ENCODE data around the gene SURF4. TPM values are rescaled to one million over a fixed set of nuclear protein-coding genes. Genes with fewer than 3 reads are reported as not detected.
"Not testable (repeated sequence)": the region's sequence is repeated elsewhere in the genome, so short reads cannot be mapped to it uniquely, and the experiment has no call there.

The SURF4 gene
- total and polyA plus RNA-seq, 2 donors (not counting 3 experiments of a cell fraction or from before 2014, with no cell fraction given) = 216 to 358 TPM

GRCh38 chr9:133335924-133336811 lies 39.7 kb downstream of the SURF4 start, which contains the start of gene SURF6:
SURF6 (minus strand) TSS chr9:133336188; CDS start chr9:133336132, 56 bp downstream.
- H3K4me2 ChIP-seq (ENCODE audit: insufficient read depth, low read length) = peak within 1 kb of the TSS; percentile 86
- BruUV-seq (replicated peaks) = TSS peak; percentile 74
- H3K27ac ChIP-seq (ENCODE audit: insufficient read depth, low read depth, low read length) = peak within 1 kb of the TSS; percentile 44
- peaks cover 7% of the 10 kb centered on the region for H3K4me1 ChIP-seq (ENCODE audit: control insufficient read depth, extremely low read depth, insufficient read depth, low read length)
- H3K9me3 ChIP-seq (replicated peaks; ENCODE audit: control insufficient read depth, insufficient read depth, low read length) = no peaks in the 10 kb centered on the region
- peak; percentile 82 for FAIRE-seq
- peak within 1 kb of the TSS; percentile 95 for H2AFZ ChIP-seq (ENCODE audit: low read depth, low read length)
- H3K36me3 ChIP-seq (ENCODE audit: control insufficient read depth in 2 of 2, extremely low read depth in 1 of 2, insufficient read depth in 2 of 2, low read length in 2 of 2) = peaks cover 7 to 50% of the 10 kb centered on the region in 2 experiments
- TF ChIP-seq POLR2AphosphoS5 (IDR thresholded peaks at IDR 0.05; ENCODE audit: insufficient read depth, low read depth, low read length) = peak; percentile 98
- TF ChIP-seq POLR2A (IDR thresholded peaks at IDR 0.05; ENCODE audit: low read depth, low read length) = peak; percentile 86
- peak; percentile 63 for TF ChIP-seq MYC (IDR thresholded peaks at IDR 0.05; ENCODE audit: low read depth, low read length)
- TF ChIP-seq JUN (IDR thresholded peaks at IDR 0.05; ENCODE audit: borderline replicate concordance, insufficient read depth, insufficient read length, low read depth) = no peak
- peak; percentile 85 for TF ChIP-seq MAX (IDR thresholded peaks at IDR 0.05; ENCODE audit: insufficient read depth, insufficient read length)
- no peak for TF ChIP-seq FOS (IDR thresholded peaks at IDR 0.05; ENCODE audit: borderline replicate concordance, insufficient read depth, low read length)
- no peak for TF ChIP-seq CTCF (IDR thresholded peaks at IDR 0.05; ENCODE audit: extremely low read depth in 1 of 2, insufficient read depth in 1 of 2, low read depth in 1 of 2, low read length in 2 of 2)
- H3K9ac ChIP-seq (replicated peaks; ENCODE audit: extremely low read depth, insufficient read depth, low read length) = peak within 1 kb of the TSS; percentile 67
- H3K79me2 ChIP-seq (ENCODE audit: control insufficient read depth, insufficient read depth, low read length) = peaks cover 23% of the 10 kb centered on the region
- peak within 1 kb of the TSS; percentile 64 to 82 (median 71) for H3K4me3 ChIP-seq (replicated peaks in 1 of 3; ENCODE audit: insufficient read depth in 1 of 3, low read depth in 1 of 3, low read length in 3 of 3)
- DNase-seq (ENCODE audit: low read depth, low spot score) = peak; percentile 89
- ChIA-PET POLR2A (interaction anchor here (0.7 to 0.9 kb wide), 2 partner anchors 12 to 99 kb away, joined by 3 to 4 read pairs; partner anchors contain the start of genes MED22 and RPL7A), CTCF (interaction anchor here (1.1 to 2.4 kb wide), 3 partner anchors 98 to 151 kb away, joined by 3 to 18 read pairs (median 3); no protein-coding TSS in a partner anchor)
- H4K20me1 ChIP-seq (replicated peaks; ENCODE audit: control insufficient read depth, extremely low read depth, insufficient read depth, low read length) = no peaks in the 10 kb centered on the region
- dilution Hi-C loops (cut with MboI; ENCODE audit: extremely low pct_ligation_motif_present, low sequenced_read_pairs) = no loop called here
- H3K27me3 ChIP-seq (ENCODE audit: control insufficient read depth in 2 of 2, insufficient read depth in 2 of 2, low read length in 2 of 2) = no peaks in the 10 kb centered on the region
- intact Hi-C loops (cut with micrococcal nuclease) = loop anchor here (1.0 to 5.0 kb wide), 3 partner anchors 11 to 1006 kb away; partner anchors contain the start of genes STKLD1 and SURF4
- H3K9me1 ChIP-seq (replicated peaks; ENCODE audit: control insufficient read depth, extremely low read depth, insufficient read depth, low read length) = no peaks in the 10 kb centered on the region

- H4K20me1 ChIP-seq (replicated peaks; ENCODE audit: control insufficient read depth, extremely low read depth, insufficient read depth, low read length); H3K9me3 ChIP-seq (replicated peaks; ENCODE audit: control insufficient read depth, insufficient read depth, low read length); POLR2A ChIA-PET; FAIRE-seq; H2AFZ ChIP-seq (ENCODE audit: low read depth, low read length); BruUV-seq (replicated peaks); H3K4me1 ChIP-seq (ENCODE audit: control insufficient read depth, extremely low read depth, insufficient read depth, low read length); H3K27me3 ChIP-seq (ENCODE audit: control insufficient read depth in 2 of 2, insufficient read depth in 2 of 2, low read length in 2 of 2); H3K9me1 ChIP-seq (replicated peaks; ENCODE audit: control insufficient read depth, extremely low read depth, insufficient read depth, low read length); H3K27ac ChIP-seq (ENCODE audit: insufficient read depth, low read depth, low read length); DNase-seq (ENCODE audit: low read depth, low spot score); dilution Hi-C loops (cut with MboI; ENCODE audit: extremely low pct_ligation_motif_present, low sequenced_read_pairs): not testable (repeated sequence)
- Histone ChIP-seq H3K79me2 (ENCODE audit: control insufficient read depth, insufficient read depth, low read length) (peaks cover 23% of the 10 kb centered on the region), H3K9ac (replicated peaks; ENCODE audit: extremely low read depth, insufficient read depth, low read length) (peak overlapping the region; percentile 67), H3K4me2 (ENCODE audit: insufficient read depth, low read length) (peak overlapping the region; percentile 49), H3K4me3 (replicated peaks in 1 of 3; ENCODE audit: insufficient read depth in 1 of 3, low read depth in 1 of 3, low read length in 3 of 3) (peak overlapping the region in 1 of 3 experiments; percentile 71), H3K36me3 (ENCODE audit: control insufficient read depth in 2 of 2, extremely low read depth in 1 of 2, insufficient read depth in 2 of 2, low read length in 2 of 2) (peaks cover 11 to 43% of the 10 kb centered on the region in 2 experiments)
- CTCF ChIA-PET = interaction anchor here (1.0 to 2.4 kb wide), 4 partner anchors 9 to 152 kb away, joined by 3 to 18 read pairs (median 3); no protein-coding TSS in a partner anchor
- intact Hi-C loops (cut with micrococcal nuclease) = loop anchor here (5.0 kb wide), 1 partner anchor 1007 kb away; no protein-coding TSS in a partner anchor
Measured at GRCh38 chr9:133334888-133335287, 41.0 kb downstream of the SURF4 start.

Data from endothelial cell of umbilical vein (primary cell).